ENCODE measurements around the gene TUBGCP3.
"Not testable (repeated sequence)": the region's sequence is repeated elsewhere in the genome, so short reads cannot be mapped to it uniquely, and the experiment has no call there.

Gene TUBGCP3

GRCh38 chr13:112509190-112509589 lies 78.8 kb downstream of the TUBGCP3 start:
- no peak for DNase-seq
- intact Hi-C loops (cut with DNase I) = no loop called here

- intact Hi-C loops (cut with DNase I) = no loop called here
These were observed 81.9 kb downstream of the TUBGCP3 start for GRCh38 chr13:112506046-112506445.

GRCh38 chr13:112496166-112496565 lies 91.8 kb downstream of the TUBGCP3 start:
- intact Hi-C loops (cut with DNase I) = no loop called here
- DNase-seq = no peak

More at GRCh38 chr13:112506046-112506445, 81.9 kb downstream of the TUBGCP3 start:
- DNase-seq = no peak

- intact Hi-C loops (cut with DNase I) = no loop called here
- DNase-seq = no peak
These were observed 92.5 kb downstream of the TUBGCP3 start for GRCh38 chr13:112495465-112495864.

GRCh38 chr13:112489199-112489598 lies 98.8 kb downstream of the TUBGCP3 start:
- intact Hi-C loops (cut with DNase I) = no loop called here
- no peak for DNase-seq

DNA sequence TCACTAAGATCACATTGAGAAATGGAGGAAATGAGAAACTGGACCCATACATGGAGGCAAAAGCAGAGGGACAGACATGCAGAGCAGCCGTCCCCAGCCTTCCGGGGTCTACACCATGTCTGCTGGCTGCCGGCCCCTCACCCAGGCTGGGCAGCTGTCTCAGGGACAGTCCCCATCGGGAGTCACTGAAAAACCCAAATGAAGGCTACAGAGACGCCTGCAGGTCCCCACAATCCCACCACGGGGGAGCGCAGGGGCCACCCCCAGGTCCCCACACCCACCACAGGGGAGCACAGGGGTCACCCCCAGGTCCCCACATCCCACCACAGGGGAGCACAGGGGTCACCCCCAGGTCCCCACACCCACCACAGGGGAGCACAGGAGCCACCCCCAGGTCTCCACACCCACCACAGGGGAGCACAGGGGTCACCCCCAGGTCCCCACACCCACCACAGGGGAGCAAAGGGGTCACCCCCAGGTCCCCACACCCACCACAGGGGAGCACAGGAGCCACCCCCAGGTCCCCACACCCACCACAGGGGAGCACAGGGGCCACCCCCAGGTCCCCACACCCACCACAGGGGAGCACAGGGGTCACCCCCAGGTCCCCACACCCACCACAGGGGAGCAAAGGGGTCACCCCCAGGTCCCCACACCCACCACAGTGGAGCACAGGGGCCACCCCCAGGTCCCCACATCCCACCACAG lies 99.5 kb downstream of the TUBGCP3 start:
- intact Hi-C loops (cut with DNase I); DNase-seq: not testable (repeated sequence)

- no peak for DNase-seq
- intact Hi-C loops (cut with DNase I) = no loop called here
These were observed 100.8 kb downstream of the TUBGCP3 start for GRCh38 chr13:112487127-112487517.

DNA sequence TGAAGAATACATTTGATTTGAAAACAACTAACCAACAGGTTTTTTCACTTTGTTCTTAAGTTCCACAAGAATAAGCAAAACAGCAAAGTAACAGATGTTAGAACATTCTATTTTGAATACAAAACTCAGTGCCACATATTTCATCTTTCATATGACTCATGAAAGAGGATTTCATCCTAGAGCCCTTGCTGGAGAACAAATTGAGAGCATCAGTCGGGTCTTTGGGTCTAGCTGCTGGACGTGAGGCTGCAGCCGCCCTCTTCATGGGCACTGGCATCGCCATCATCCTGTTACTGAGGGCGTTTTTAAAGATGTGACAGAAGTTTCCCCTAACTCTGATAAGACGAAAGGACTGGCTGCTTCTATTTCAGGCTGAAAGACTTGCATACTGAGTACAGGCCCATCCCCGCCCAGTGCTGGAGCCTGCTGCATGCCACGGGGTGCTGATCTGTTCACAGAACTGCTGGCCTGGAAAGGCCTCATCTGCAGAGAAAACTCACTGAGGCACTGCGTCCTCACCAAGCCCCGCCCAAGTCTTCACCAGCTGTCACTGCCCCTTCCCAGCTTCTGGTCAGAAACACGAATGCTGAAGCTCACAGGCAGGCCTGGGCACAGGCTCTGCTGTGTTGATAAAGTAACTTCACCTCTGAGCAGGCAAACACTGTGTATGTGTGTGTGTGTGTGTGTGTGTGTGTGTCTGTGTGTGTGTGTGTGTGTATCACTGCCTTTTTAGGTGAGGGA lies 101.4 kb downstream of the TUBGCP3 start:
- DNase-seq = no peak
- intact Hi-C loops (cut with DNase I) = no loop called here

DNA sequence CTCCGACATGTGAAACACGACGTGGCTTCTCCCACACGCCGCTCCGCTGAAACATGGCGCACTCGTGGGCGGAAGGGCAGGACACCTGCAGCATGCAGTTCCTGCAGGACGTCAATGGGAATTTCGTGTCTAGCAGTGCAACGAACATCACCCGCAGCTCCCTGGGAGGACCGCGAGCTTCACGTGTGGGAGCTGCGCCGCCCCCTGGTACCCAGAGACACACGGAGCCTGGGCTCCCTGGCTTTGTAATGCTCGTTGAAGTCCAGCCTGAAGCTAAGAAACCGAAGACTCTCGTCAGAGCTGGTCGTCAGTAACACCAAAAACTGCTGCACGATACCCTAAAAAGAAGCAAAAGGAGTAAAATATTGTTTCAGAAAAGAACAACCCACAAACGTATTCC lies 102.1 kb downstream of the TUBGCP3 start:
- intact Hi-C loops (cut with DNase I) = not testable (repeated sequence)
- DNase-seq = peak in 1 of 42 donors; percentile 13

- intact Hi-C loops (cut with DNase I) = no loop called here
- DNase-seq = no peak
These were observed 104.7 kb downstream of the TUBGCP3 start for GRCh38 chr13:112483299-112483698.

GRCh38 chr13:112481458-112481857 lies 106.5 kb downstream of the TUBGCP3 start:
- intact Hi-C loops (cut with DNase I) = no loop called here
- no peak for DNase-seq

GRCh38 chr13:112479389-112479788 lies 108.6 kb downstream of the TUBGCP3 start:
- intact Hi-C loops (cut with DNase I) = no loop called here

DNA sequence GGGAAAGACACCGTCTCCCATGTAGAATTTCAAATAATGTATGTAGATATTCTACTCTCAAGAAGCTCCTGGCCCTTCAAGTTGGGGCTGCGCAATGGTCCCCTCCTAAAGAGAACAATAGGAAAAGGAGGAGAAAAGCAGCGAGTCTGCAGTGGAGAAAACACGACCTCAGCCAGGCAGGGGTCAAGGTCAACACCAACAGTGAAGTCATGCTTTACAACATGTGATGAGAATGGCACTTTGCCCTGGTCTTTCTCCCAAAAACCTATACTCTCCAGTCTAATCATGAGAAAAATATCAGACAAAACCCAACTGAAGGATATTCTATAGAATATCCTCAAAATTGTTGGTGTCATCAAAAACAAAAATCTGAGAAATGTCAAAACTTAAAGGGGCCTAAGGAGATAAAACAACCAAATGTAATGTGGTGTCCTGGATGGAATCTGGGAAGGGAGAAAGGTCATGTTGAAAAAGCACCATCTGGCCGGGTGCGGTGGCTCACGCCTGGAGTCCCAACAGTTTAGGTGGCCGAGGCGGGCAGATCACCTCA lies 110.8 kb downstream of the TUBGCP3 start:
- intact Hi-C loops (cut with DNase I) = no loop called here
- peak in 1 of 42 donors; percentile 29 for DNase-seq

More at GRCh38 chr13:112479389-112479788, 108.6 kb downstream of the TUBGCP3 start:
- DNase-seq = no peak

DNA sequence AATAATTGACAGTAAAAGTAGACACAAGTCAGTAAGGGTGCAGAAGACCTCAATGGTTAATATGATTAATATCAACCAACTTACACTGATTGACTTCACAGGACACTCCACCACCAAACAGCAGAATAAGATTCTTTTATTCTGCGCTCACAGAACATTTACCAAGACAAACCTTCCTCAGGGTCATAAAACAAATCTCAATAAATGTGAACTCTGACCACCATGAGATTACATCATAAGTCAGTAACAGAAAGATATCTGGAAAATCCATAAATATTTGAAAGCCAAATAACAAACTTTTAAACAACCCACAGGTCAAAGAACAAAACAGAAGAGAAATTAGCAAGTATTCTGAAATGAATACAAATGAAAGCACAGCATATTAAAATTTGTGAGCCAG lies 112.1 kb downstream of the TUBGCP3 start:
- DNase-seq = no peak
- intact Hi-C loops (cut with DNase I) = no loop called here

GRCh38 chr13:112474869-112475268 lies 113.1 kb downstream of the TUBGCP3 start:
- intact Hi-C loops (cut with DNase I) = no loop called here
- no peak for DNase-seq

GRCh38 chr13:112473818-112474217 lies 114.1 kb downstream of the TUBGCP3 start:
- intact Hi-C loops (cut with DNase I) = no loop called here
- no peak for DNase-seq

GRCh38 chr13:112469071-112469745 lies 118.7 kb downstream of the TUBGCP3 start:
- peak in 2 of 42 donors; percentile 20 to 23 for DNase-seq
- intact Hi-C loops (cut with DNase I) = no loop called here

DNA sequence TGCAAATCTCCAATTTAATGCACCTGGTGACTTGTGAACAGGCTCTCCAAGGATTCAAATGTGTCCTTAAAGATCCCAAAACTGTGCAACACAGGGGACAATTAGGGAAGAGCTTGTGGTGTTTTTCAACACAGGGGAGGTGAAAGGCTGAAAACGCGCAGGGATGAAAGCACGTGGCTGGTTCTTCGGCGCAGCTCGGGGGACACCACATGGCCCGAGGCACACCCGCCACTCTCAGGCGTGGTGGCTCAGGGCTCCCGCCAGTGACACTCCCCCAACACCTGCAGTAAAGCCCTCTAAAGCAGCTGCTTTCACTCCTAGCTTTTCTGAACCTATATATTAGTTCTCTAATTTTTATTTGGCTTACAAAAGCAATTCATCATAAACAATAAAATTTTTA lies 119.9 kb downstream of the TUBGCP3 start:
- intact Hi-C loops (cut with DNase I) = no loop called here
- DNase-seq = no peak

GRCh38 chr13:112467236-112467635 lies 120.7 kb downstream of the TUBGCP3 start:
- intact Hi-C loops (cut with DNase I) = no loop called here
- DNase-seq = no peak
